Neural cell (in vitro differentiated cells): ENCODE measurements around the gene ELOVL1. TPM values are rescaled to one million over a fixed set of nuclear protein-coding genes. Genes with fewer than 3 reads are reported as not detected.

Experiments
- H2AFZ ChIP-seq: fragments of 200-600, 300-800 bp; sonication (generic), shearing (Covaris generic); 2 replicates; pipeline ENCODE4 v1.6.0; 2014; ENCODE audit warnings: low read depth, mild to moderate bottlenecking, antibody characterized with exemption, low read length, moderate library complexity
- H3F3A ChIP-seq: fragments of 200-600 bp; shearing (Covaris generic); 2 replicates; pipeline ENCODE4 v1.6.1; 2016; ENCODE audit warnings: mild to moderate bottlenecking, moderate library complexity, mixed read lengths, antibody characterized with exemption, low read length; ENCODE audit not compliant: insufficient read depth, poor library complexity, severe bottlenecking
- H3K27ac ChIP-seq: fragments of 200-600, 300-800 bp; sonication (generic), shearing (Covaris generic); 2 replicates; pipeline ENCODE4 v1.5.1; 2014; ENCODE audit warnings: mild to moderate bottlenecking, low read length, moderate library complexity
- H3K27me3 ChIP-seq: fragments of 300-800, 200-600 bp; sonication (generic), shearing (Covaris generic); 2 replicates; pipeline ENCODE4 v1.6.0; 2014; ENCODE audit warnings: mild to moderate bottlenecking, low read depth, low read length, moderate library complexity; ENCODE audit not compliant: insufficient read depth
- H3K36me3 ChIP-seq: fragments of 300-800, 200-600 bp; sonication (generic), shearing (Covaris generic); 2 replicates; pipeline ENCODE4 v1.5.1; 2014; ENCODE audit warnings: mild to moderate bottlenecking, antibody characterized with exemption, low read length, moderate library complexity; ENCODE audit not compliant: insufficient read depth
- H3K4me2 ChIP-seq: fragments of 300-800, 200-600 bp; sonication (generic), shearing (Covaris generic); 2 replicates; pipeline ENCODE4 v1.6.0; 2014; ENCODE audit warnings: mild to moderate bottlenecking, low read length
- H3K4me3 ChIP-seq: fragments of 300-800, 200-600 bp; sonication (generic), shearing (Covaris generic); 2 replicates; pipeline ENCODE4 v1.5.1; 2014; ENCODE audit warnings: mild to moderate bottlenecking, low read length, moderate library complexity
- H3K79me2 ChIP-seq: fragments of 200-600 bp; shearing (Covaris generic); replicated peaks from 2 replicates; pipeline ENCODE4 v1.6.0; 2014; ENCODE audit warnings: mild to moderate bottlenecking, low read length, moderate library complexity; ENCODE audit not compliant: insufficient read depth
- H3K9ac ChIP-seq: fragments of 300-800, 200-600 bp; sonication (generic), shearing (Covaris generic); 2 replicates; pipeline ENCODE4 v1.6.1; 2016; ENCODE audit warnings: mild to moderate bottlenecking, low read length, mixed read lengths
- H3K9me2 ChIP-seq: fragments of 200-600 bp; shearing (Covaris generic); 2 replicates; pipeline ENCODE4 v1.6.1; 2016; ENCODE audit warnings: mild to moderate bottlenecking, low read length, mixed read lengths; ENCODE audit not compliant: insufficient read depth
- H3K9me3 ChIP-seq: fragments of 200-600, 300-800 bp; sonication (generic), shearing (Covaris generic); 2 replicates; pipeline ENCODE4 v1.6.1; 2016; ENCODE audit warnings: mild to moderate bottlenecking, mixed run types, low read length, moderate library complexity, mixed read lengths
- H4K20me1 ChIP-seq: fragments of 200-600 bp; shearing (Covaris generic); 2 replicates; pipeline ENCODE4 v1.6.1; 2016; ENCODE audit warnings: mild to moderate bottlenecking, mixed run types; ENCODE audit not compliant: insufficient read depth
- EP300 ChIP-seq: fragments of 450-650 bp; conservative IDR thresholded peaks from 2 replicates; pipeline ENCODE4 v1.6.1; 2014; ENCODE audit warnings: antibody characterized with exemption, mild to moderate bottlenecking, moderate library complexity; ENCODE audit not compliant: poor library complexity, severe bottlenecking
- EZH2 ChIP-seq: fragments of 200-600, 300-800 bp; shearing (Covaris generic), sonication (generic); IDR thresholded peaks from 2 replicates; pipeline ENCODE4 v1.6.1; 2014; ENCODE audit warnings: antibody characterized with exemption, low read length, borderline replicate concordance, mild to moderate bottlenecking; ENCODE audit not compliant: insufficient read depth, poor library complexity, severe bottlenecking
- MXI1 ChIP-seq: fragments of 450-650 bp; conservative IDR thresholded peaks from 2 replicates; pipeline ENCODE4 v1.6.1; 2014; ENCODE audit warnings: antibody characterized with exemption, mild to moderate bottlenecking; ENCODE audit not compliant: poor library complexity, severe bottlenecking
- POLR2AphosphoS5 ChIP-seq: IDR thresholded peaks from 2 replicates; pipeline ENCODE4 v1.6.1; 2012
- RAD21 ChIP-seq: fragments of 450-650 bp; conservative IDR thresholded peaks from 2 replicates; pipeline ENCODE4 v1.6.1; 2014; ENCODE audit warnings: antibody characterized with exemption, mild to moderate bottlenecking, moderate library complexity
- SMC3 ChIP-seq: fragments of 450-650 bp; conservative IDR thresholded peaks from 2 replicates; pipeline ENCODE4 v1.6.1; 2014; ENCODE audit warnings: antibody characterized with exemption, mild to moderate bottlenecking, moderate library complexity; ENCODE audit not compliant: poor library complexity
- TAF1 ChIP-seq: IDR thresholded peaks from 2 replicates; pipeline ENCODE4 v1.6.1; 2012; ENCODE audit warnings: low read depth
- polyA plus RNA-seq: library from polyadenylated mRNA; depleted of rRNA; stranded (reverse); fragments of >200 nt; gene quantifications from 2 replicates; pipeline ENCODE4 v1.2.3, GENCODE V29; 2014
- TF ChIP-seq, protein P1 (sequence below): fragments of 450-650 bp; IDR thresholded peaks from 2 replicates; pipeline ENCODE4 v1.5.1; 2014; ENCODE audit warnings: antibody characterized with exemption, mild to moderate bottlenecking, moderate library complexity; ENCODE audit not compliant: poor library complexity, severe bottlenecking
- TF ChIP-seq, protein P2 (sequence below): IDR thresholded peaks from 2 replicates; pipeline ENCODE4 v1.6.1; 2012; ENCODE audit warnings: borderline replicate concordance

ELOVL1 gene
- polyA plus RNA-seq, 1 donor from 2014 or later, result 12.9 TPM

GRCh38 chr1:43376723-43377235, 9.0 kb upstream of the ELOVL1 start:
- no peaks in the 10 kb centered on the region for H3K9me2 ChIP-seq
- H3K27me3 ChIP-seq, result no peaks in the 10 kb centered on the region
- H3K27ac ChIP-seq, result no peak overlapping the region
- no peaks in the 10 kb centered on the region for H3F3A ChIP-seq
- no peak overlapping the region for H3K9ac ChIP-seq
- H3K9me3 ChIP-seq, result no peaks in the 10 kb centered on the region
- H2AFZ ChIP-seq, result no peak overlapping the region
- H3K79me2 ChIP-seq, result no peaks in the 10 kb centered on the region
- no peak overlapping the region for H3K4me2 ChIP-seq
- H4K20me1 ChIP-seq, result no peaks in the 10 kb centered on the region
- H3K36me3 ChIP-seq, result no peaks in the 10 kb centered on the region
- TF ChIP-seq, protein P1, sequence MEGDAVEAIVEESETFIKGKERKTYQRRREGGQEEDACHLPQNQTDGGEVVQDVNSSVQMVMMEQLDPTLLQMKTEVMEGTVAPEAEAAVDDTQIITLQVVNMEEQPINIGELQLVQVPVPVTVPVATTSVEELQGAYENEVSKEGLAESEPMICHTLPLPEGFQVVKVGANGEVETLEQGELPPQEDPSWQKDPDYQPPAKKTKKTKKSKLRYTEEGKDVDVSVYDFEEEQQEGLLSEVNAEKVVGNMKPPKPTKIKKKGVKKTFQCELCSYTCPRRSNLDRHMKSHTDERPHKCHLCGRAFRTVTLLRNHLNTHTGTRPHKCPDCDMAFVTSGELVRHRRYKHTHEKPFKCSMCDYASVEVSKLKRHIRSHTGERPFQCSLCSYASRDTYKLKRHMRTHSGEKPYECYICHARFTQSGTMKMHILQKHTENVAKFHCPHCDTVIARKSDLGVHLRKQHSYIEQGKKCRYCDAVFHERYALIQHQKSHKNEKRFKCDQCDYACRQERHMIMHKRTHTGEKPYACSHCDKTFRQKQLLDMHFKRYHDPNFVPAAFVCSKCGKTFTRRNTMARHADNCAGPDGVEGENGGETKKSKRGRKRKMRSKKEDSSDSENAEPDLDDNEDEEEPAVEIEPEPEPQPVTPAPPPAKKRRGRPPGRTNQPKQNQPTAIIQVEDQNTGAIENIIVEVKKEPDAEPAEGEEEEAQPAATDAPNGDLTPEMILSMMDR, result no peak
- TF ChIP-seq SMC3, result no peak
- TF ChIP-seq TAF1, result no peak
- no peak for TF ChIP-seq MXI1
- no peak for TF ChIP-seq EP300
- TF ChIP-seq, protein P2, sequence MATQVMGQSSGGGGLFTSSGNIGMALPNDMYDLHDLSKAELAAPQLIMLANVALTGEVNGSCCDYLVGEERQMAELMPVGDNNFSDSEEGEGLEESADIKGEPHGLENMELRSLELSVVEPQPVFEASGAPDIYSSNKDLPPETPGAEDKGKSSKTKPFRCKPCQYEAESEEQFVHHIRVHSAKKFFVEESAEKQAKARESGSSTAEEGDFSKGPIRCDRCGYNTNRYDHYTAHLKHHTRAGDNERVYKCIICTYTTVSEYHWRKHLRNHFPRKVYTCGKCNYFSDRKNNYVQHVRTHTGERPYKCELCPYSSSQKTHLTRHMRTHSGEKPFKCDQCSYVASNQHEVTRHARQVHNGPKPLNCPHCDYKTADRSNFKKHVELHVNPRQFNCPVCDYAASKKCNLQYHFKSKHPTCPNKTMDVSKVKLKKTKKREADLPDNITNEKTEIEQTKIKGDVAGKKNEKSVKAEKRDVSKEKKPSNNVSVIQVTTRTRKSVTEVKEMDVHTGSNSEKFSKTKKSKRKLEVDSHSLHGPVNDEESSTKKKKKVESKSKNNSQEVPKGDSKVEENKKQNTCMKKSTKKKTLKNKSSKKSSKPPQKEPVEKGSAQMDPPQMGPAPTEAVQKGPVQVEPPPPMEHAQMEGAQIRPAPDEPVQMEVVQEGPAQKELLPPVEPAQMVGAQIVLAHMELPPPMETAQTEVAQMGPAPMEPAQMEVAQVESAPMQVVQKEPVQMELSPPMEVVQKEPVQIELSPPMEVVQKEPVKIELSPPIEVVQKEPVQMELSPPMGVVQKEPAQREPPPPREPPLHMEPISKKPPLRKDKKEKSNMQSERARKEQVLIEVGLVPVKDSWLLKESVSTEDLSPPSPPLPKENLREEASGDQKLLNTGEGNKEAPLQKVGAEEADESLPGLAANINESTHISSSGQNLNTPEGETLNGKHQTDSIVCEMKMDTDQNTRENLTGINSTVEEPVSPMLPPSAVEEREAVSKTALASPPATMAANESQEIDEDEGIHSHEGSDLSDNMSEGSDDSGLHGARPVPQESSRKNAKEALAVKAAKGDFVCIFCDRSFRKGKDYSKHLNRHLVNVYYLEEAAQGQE, result no peak
- TF ChIP-seq EZH2, result no peak
- TF ChIP-seq POLR2AphosphoS5, result no peak
- TF ChIP-seq RAD21, result no peak
- H3K4me3 ChIP-seq, result no peak overlapping the region

DNA sequence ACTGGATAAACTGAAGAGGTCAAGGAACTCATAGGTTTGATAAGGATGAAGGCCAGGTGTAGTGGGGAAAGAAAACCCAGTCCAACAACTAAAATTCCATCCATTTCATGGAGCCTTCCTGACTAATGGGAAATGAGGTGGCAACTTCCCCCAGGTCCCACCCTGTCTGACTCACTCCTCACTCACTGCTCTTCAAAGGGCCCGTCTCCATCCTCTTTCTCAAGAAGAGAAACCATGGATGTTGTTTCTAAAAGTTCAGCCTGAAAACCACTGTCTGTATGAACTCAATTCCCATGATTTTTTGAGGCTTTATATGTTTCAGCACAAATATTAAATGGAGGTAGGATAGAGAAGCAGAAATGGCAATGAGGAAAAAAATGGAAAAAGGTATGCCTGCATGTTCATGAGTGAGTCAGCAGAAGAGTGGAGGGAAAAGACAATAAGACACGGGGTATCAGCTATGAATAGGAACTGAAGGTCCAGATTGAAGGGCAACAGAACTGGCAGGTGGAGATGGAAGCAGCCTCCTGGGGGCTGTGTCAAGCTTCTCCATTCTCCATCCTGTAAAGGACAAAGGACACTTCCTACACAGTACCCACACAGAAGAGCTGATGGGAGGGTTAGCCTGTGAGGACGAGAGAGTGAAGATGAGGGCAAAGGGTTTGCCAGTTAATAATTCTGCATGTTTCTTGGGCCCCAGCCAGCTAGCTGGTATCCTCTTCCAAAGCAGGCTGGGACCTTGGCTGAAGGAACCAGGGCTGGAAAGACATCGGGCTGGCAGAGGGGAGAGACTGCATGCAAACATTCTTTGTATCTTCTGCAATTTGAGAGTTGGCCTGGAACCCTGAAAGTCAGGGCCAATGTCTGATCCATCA, 5.5 kb upstream of the ELOVL1 start:
- Histone ChIP-seq H3K27me3 (no peaks in the 10 kb centered on the region), H3K4me2 (no peak overlapping the region), H3F3A (no peaks in the 10 kb centered on the region), H2AFZ (no peak overlapping the region), H3K36me3 (no peaks in the 10 kb centered on the region), H3K9me3 (no peaks in the 10 kb centered on the region), H3K79me2 (peaks cover 3% of the 10 kb centered on the region), H4K20me1 (no peaks in the 10 kb centered on the region), H3K27ac (no peak overlapping the region), H3K4me3 (no peak overlapping the region), H3K9me2 (no peaks in the 10 kb centered on the region), H3K9ac (no peak overlapping the region)
- TF ChIP-seq MXI1, result no peak
- TF ChIP-seq, protein P1, result no peak
- no peak for TF ChIP-seq EP300
- TF ChIP-seq POLR2AphosphoS5, result no peak
- TF ChIP-seq RAD21, result no peak
- TF ChIP-seq, protein P2, result no peak
- TF ChIP-seq TAF1, result no peak
- TF ChIP-seq EZH2, result no peak
- TF ChIP-seq SMC3, result no peak
